K562 (cell line): ENCODE measurements around the gene HPS3.

Experiments used
- TF ChIP-seq, protein P1 (sequence below), 3 experiments: IDR thresholded peaks in 2 of 3; conservative IDR thresholded peaks in 1 of 3; 2 replicates each; pipeline ENCODE4 v1.5.1; 2011 to 2012; ENCODE audit warnings: low read length in 3 of 3, mild to moderate bottlenecking in 3 of 3, control low read depth in 2 of 3, improper control_type of control experiment in 1 of 3, inconsistent platforms in 1 of 3, low read depth in 1 of 3, mixed read lengths in 1 of 3, moderate library complexity in 1 of 3; ENCODE audit not compliant: insufficient read depth in 2 of 3
- TF ChIP-seq, protein P2 (sequence below): sonication (generic); formaldehyde crosslinking; IDR thresholded peaks from 2 replicates; pipeline ENCODE4 v1.8.1; 2023; ENCODE audit warnings: mild to moderate bottlenecking, missing genetic modification reagents, moderate library complexity

DNA sequence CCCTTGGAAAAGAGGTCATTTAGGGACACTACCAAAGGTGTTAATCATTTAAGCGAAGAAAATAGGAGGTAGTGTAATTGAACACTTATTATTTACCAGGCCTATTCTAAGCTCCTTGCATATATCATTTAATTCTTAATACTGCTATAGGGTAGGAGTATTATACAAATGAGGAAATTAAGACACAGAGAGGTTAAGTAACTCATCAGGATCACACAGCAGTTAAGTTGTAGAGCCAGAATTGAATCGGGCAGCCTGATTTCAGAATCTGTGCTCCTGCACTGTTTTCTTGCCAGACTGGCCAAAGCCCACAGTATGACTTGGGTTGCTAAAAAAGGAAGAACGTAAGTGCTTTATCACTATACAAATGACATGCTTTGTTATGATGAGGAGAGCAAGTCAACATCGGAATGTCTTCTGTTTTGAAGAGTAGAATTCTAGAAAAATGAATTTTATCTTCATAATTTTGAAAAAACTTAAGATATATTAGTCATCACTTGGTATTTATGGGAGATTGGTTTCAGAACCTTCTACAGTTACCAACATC lies 31.4 kb downstream of the HPS3 start:
- TF ChIP-seq, protein P1, sequence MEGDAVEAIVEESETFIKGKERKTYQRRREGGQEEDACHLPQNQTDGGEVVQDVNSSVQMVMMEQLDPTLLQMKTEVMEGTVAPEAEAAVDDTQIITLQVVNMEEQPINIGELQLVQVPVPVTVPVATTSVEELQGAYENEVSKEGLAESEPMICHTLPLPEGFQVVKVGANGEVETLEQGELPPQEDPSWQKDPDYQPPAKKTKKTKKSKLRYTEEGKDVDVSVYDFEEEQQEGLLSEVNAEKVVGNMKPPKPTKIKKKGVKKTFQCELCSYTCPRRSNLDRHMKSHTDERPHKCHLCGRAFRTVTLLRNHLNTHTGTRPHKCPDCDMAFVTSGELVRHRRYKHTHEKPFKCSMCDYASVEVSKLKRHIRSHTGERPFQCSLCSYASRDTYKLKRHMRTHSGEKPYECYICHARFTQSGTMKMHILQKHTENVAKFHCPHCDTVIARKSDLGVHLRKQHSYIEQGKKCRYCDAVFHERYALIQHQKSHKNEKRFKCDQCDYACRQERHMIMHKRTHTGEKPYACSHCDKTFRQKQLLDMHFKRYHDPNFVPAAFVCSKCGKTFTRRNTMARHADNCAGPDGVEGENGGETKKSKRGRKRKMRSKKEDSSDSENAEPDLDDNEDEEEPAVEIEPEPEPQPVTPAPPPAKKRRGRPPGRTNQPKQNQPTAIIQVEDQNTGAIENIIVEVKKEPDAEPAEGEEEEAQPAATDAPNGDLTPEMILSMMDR (IDR thresholded peaks at IDR 0.05 in 2 of 3, conservative IDR thresholded peaks at IDR 0.05 in 1 of 3; ENCODE audit: insufficient read depth in 2 of 3, low read depth in 1 of 3, low read length in 3 of 3), result no peak
- TF ChIP-seq, protein P2, sequence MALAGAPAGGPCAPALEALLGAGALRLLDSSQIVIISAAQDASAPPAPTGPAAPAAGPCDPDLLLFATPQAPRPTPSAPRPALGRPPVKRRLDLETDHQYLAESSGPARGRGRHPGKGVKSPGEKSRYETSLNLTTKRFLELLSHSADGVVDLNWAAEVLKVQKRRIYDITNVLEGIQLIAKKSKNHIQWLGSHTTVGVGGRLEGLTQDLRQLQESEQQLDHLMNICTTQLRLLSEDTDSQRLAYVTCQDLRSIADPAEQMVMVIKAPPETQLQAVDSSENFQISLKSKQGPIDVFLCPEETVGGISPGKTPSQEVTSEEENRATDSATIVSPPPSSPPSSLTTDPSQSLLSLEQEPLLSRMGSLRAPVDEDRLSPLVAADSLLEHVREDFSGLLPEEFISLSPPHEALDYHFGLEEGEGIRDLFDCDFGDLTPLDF (CRISPR knock-in tag), result no peak
